HG02798 (cell line): ENCODE data around the gene PPP2R5C.

Experiments
- ATAC-seq: cut with Tn5 transposase; IDR thresholded peaks from one replicate; pipeline ENCODE4 v1.9.1; 2021; ENCODE audit warnings: mild to moderate bottlenecking; ENCODE audit not compliant: unreplicated experiment, poor library complexity

Gene PPP2R5C

GRCh38 chr14:101905614-101906013 lies 144.1 kb downstream of the PPP2R5C start:
- no peak for ATAC-seq

- ATAC-seq: no peak
Measured at GRCh38 chr14:101906645-101907044, 145.1 kb downstream of the PPP2R5C start.

- no peak for ATAC-seq
Measured at GRCh38 chr14:101907619-101908018, 146.1 kb downstream of the PPP2R5C start.

DNA sequence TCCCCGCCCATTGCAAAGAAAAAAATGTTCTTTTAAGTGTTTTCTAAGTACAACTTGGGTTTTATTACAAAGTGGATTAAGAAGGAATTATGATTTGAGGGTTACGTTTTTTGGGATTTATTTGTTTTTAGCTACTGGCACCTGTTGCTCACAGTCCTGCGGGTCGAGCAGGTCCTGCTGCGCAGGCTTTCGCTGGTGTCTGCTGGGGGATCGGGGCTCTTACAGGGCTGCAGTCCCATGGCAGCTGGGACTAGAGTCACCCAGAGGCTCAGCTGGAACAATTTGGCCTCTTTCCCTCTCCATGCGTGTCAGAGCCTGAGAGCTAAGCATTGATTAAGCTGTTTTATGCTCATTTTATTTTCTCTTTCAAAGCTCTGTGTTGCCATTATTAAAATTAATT lies 147.3 kb downstream of the PPP2R5C start:
- no peak for ATAC-seq

DNA sequence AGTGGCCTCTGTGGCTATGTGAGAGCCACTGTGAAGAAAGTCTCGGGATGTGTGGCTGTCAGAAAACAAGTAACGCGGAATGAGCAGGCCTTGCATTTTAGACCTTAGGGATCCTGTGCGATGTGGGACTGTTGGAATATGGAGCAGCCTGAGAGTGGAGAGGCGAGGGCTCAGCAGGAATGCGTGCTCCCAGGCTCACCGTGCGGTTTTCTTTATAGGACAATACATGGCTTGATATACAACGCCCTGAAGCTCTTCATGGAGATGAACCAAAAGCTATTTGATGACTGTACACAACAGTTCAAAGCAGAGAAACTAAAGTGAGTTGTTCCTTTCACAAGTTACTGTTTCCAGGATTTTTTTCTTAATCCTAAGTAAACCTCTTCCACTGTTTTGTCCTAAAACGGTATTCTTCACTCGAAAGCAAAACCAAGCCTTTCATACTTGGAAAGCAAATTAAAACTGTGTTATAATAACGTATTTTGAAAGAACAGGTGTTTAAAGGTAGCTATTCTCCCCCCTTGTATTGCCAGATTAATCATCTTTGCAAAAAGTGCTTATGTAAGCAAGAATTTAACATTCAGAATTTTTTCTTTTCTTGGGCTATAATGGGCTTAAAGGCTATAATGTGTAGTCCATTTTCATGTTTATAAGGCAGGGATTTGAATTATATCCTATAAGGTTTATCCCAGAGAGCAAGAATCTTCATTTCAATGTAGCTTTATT lies 148.0 kb downstream of the PPP2R5C start:
- no peak for ATAC-seq

DNA sequence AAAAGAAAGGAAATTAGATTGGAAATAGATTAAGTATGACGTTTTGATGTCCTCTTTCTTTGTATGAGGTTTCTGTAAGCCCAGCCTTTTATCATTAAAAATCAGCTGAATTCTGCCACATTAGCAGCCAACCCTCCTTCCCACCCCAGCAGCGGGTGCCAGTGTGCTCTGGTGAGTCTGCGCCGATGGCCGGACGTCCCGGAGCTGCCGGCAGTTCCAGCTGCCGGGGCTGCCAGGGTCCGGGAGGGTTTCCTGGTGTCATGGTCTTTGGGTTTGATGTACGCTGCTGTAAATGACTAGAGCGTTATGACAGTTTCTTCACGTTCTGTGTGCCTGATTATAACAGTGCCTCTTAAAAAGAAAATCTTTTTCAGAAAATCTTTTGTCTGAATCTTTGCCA lies 151.3 kb downstream of the PPP2R5C start:
- no peak for ATAC-seq

GRCh38 chr14:101914083-101914482 lies 152.6 kb downstream of the PPP2R5C start:
- ATAC-seq: no peak

DNA sequence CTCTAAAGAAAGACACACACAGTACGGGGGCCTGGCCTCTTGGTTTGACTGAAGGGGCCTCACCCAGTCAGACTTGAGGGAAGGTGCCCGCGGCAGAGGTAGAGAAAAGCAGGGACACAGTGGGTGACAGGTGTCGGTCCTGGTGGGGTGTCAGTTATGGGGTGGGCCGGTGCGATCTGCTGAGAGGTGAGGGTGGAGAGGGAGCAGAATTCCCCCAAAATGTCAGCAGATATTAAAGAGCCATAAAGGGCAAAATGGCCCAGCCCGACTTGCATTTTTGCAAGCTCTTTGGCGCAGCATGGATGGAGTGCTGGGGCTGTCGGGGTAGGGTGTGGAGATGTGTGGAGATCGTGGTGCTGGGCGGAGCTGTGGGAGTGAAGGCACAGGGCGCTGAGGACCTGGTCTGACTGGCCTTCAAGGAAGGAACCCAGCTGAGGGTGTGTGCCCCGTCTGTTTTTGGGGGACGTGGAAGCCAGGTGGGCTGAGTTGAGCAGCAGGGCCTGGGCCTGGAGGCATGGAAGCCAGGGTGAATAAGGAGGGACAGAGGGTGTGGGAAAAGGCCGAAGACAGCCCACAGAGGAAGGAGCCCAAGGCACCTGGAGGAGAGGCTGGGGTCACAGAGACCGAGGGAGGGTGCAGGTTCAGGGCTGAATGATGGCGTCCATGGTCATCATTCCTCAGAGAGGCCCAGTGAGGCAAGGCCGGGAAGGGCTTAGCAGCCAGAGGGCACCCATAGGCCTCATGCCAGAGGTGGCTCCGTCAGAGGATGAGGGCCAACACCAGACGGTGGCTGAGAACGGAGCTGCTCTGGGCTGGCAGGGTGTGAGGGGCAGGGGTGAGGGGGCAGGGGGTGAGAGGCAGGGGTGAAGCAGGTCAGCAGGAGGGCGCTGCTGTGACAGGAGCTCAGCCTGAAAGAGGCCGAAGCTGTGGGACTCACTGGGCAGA lies 154.6 kb downstream of the PPP2R5C start:
- no peak for ATAC-seq

DNA sequence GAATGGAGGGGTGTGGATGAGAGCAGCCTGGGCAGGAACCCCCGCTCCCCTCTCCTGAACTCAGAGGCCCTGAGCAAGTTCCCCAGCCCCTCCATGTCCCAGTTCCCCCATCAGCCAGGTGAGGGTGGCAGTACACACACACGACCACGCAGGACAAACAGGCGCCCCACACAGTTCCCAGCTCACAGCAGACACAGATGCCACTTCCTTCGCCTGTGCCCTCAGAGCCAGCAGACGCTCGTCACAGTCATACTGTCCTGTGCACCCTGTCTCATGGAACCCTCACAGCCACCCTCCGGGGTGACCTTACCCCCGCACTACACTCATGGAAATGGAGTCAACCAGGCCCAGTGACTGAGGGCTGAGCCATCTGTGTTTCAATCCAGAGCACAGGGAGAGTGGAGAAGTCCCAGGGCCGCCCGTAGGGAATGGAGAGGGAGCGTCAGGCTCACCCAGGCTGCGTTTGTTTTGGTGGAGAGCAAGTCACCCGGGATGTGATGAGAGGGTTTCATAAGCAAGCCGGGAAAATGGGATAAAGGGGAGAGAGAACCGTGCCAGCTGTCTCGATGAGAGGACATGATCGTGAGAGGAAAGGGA lies 155.4 kb downstream of the PPP2R5C start:
- ATAC-seq: no peak

DNA sequence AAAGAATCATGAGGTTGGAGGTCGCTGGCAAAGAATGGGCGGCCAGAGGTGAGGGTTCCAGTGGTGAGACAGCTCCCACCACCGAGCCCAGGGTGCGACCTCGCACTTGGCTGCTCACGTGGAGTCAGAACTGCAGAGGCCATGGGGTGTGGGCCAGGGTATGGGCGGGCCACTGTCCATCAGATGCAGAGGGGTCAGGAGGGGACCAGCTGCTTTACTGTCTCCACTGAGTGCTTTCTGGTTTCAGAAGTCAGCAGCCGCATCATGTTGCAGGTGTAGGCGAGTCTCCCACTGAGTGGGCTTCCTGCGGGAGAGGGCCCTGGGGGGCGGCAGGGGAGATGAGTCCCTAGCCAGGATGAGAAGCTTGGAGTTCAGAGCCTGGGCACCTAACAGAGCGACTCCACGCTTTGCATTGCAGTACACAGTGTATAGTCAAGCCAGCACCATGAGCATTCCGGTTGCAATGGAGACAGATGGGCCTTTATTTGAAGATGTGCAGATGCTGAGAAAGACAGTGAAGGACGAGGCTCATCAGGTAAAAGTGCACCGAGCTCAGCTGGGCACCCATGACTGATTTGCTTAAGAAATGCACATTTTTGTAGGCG lies 156.0 kb downstream of the PPP2R5C start:
- ATAC-seq: no peak

DNA sequence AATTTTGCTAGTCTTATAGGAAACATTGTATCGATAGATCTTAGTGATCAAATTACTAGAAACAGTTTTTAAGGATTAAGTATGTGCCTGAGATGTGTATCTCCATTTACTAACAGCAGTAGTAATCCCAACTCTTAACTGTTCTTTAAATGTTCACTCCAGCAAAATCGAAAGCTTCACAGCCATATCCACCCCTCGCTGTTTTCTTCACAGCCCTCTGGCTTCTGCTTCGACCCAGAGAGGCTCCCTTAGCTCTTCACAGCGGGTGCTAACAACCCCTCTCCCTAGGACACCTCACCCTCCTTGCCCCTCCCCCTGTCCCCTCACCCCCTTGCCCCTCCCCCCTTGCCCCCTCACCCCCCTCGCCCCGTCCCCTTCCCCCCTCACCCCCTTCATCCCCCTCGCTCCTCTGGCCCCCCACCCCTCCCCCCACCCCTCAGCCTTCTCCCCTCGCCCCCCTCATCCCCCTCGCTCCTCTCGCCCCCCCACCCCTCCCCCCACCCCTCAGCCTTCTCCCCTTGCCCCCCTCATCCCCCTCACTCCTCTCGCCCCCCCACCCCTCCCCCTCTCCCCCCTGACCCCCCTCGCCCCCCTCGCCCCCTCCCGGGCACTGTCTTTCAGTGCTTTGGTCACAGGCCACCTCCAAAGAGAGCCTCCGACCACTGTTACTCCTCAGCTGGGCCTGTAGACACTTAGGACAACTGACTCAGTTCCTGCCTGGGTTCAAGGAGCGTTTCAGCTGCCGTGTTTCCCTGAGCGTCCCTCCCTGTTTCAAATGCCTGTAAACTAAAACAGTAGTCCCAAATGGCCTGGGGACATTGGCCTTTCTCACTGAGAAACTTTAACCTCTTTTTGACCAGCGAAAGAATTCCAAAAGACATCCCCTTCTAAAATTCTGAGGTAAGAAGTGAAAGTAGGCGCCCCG lies 156.8 kb downstream of the PPP2R5C start:
- ATAC-seq: no peak

GRCh38 chr14:101920271-101920670 lies 158.8 kb downstream of the PPP2R5C start:
- ATAC-seq: no peak

DNA sequence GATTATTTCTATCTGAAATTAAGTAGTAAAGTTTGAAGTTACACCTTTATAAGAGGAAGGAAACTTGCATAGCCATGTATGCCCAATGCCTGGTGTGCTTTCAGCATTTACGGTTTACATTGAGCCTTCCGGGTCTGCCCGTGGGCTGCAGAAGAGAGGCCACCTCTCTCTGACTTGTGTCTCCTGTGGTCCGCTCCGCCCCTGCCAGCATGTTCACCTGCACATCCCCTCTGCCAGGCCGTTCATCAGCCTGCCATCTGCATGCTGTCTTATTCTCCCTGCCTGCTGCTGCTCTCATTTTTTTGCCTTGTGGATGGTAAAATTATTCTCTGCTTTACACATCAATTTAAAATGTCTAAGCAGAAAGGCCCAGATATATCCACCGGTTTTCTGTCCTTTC lies 161.4 kb downstream of the PPP2R5C start:
- ATAC-seq: no peak

DNA sequence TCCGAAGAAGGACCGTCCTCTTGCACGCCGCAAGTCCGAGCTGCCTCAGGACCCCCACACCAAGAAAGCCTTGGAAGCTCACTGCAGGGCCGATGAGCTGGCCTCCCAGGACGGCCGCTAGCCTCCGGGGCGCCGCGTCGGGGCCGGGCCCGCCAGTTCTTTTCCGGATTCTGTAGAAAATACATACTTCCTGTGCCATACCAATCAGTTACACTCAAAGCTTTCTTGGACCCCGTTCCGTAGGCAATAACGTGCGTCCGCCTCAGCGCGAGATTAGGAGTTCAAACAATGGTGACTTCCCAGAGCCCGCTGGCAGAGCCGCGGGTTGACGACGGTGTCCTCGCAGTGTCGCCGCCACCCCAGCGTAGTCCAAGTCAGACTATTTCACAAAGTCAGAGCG lies 163.6 kb downstream of the PPP2R5C start:
- no peak for ATAC-seq

- no peak for ATAC-seq
Measured at GRCh38 chr14:101926085-101926484, 164.6 kb downstream of the PPP2R5C start.

DNA sequence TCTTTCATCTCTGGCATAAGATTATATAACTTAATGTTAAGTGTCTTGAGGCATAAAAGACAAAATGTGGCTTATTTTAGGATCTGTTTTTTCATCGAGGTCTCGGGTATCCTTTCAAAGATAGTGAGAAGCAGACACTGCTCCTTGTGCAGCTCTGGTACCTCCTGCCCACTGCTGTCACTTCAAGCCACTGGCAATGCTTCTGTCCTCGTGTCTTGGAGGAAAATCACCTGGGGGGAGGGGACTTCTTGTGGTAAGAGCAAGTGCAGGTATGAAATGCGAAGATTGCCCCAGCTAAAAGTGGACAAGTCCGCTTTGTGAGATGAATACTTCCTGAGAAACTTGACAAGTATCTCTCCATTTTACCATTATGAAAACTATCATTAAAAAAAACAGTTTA lies 165.1 kb downstream of the PPP2R5C start:
- no peak for ATAC-seq

DNA sequence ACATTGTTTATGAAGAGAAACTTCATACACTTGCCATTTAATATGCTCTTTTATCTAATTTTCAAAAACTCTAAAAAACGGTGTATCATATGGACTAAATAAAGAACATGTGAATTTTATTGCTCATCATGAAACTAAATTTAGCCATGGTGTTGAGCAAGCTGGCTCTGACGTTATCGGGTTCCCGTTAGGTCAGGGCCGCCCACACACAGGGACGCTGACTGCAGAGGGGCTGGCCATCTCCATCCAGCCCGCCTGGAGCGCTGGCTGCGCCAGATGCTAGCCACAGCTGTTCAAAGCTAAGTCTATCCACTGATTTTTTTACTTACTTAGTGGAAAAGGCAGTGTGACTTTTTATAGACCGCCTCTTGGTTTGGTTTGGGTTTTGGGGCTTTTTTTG lies 166.3 kb downstream of the PPP2R5C start:
- no peak for ATAC-seq

DNA sequence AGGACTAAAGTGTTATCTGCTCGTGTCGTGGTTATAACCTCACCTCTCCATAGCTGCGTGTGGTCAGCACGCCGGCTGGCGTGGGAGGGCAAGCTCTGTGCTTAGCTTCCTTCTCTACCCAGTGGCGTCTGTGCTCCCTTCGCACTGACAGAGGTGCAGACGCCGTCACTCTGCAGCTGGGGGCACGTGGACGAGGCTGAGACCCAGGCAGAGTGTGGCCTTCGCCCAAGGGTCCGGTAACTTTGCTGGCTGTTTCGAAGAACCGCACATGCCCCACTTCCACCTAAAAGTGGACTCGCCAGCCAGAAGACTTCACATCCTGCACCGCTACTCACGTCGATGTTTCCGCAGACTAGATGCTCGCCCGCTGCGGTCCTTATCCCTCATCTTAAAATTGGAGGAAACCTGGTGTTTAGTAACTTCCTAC lies 166.9 kb downstream of the PPP2R5C start:
- no peak for ATAC-seq

GRCh38 chr14:101929096-101929495 lies 167.6 kb downstream of the PPP2R5C start:
- ATAC-seq: no peak

DNA sequence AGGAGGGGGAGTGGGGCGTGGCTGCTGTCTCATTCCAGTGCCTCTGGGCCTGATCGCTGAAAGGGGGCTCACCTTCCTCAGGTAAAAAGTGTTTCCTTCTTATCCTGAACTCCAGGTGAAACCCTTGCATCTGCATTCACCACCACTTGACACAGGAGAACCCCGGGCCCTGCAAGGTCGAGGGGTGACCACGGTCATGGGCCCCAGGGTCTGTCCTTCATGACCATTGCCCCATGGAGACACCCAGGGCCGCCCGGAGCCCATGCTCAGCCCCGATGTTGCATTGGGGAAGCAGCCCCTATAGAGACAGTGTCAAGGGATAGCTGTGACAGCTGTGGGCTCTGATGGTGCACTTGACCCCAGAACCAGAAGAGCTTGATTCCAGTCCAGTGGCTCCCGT lies 168.4 kb downstream of the PPP2R5C start:
- ATAC-seq: no peak
